HEK293 (cell line): ENCODE data around the gene AIFM1.
A peak's percentile ranks its signal among the peaks of the same experiment; 100 is the strongest.

Source experiments
- CTCF ChIA-PET: fragments of 350-600 bp; formaldehyde crosslinking; extraction: SDS; loops from one replicate; lab custom pipeline; 2021; ENCODE audit warnings: antibody characterized with exemption; lab: Yijun Ruan, JAX
- POLR2A ChIA-PET: fragments of 300-600 bp; formaldehyde crosslinking; extraction: SDS; loops from one replicate; lab custom pipeline; 2020; ENCODE audit warnings: antibody characterized with exemption, inconsistent platforms; lab: Yijun Ruan, JAX
- H3K27ac ChIP-seq: fragments of 200-500 bp; sonication (Bioruptor generic); 2 replicates; pipeline ENCODE4 v1.5.1; 2014; ENCODE audit warnings: low read depth, low read length, control low read depth, inconsistent platforms; ENCODE audit errors: extremely low read depth
- H3K36me3 ChIP-seq, 2 experiments: fragments of 200-500 bp in 1 of 2; sonication (Bioruptor generic) in 1 of 2; 1 replicate in 1 of 2; 2 replicates in 1 of 2; pipeline ENCODE4 v1.5.1; 2014 to 2017; ENCODE audit warnings: inconsistent platforms in 2 of 2, low read length in 2 of 2; ENCODE audit not compliant: control insufficient read depth in 2 of 2, insufficient read depth in 1 of 2
- H3K4me1 ChIP-seq: fragments of 200-500 bp; sonication (Bioruptor generic); 2 replicates; pipeline ENCODE4 v1.5.1; 2014; ENCODE audit warnings: mild to moderate bottlenecking, low read length, inconsistent platforms; ENCODE audit not compliant: control insufficient read depth, insufficient read depth
- H3K4me3 ChIP-seq: 2 replicates; pipeline ENCODE4 v1.5.1; 2011; ENCODE audit warnings: low read depth, mild to moderate bottlenecking, control low read depth, low read length, moderate library complexity
- H3K9me3 ChIP-seq: fragments of 200-500 bp; sonication (Bioruptor generic); 2 replicates; pipeline ENCODE4 v1.5.1; 2014; ENCODE audit warnings: low read depth, low read length, inconsistent platforms; ENCODE audit not compliant: control insufficient read depth, insufficient read depth
- ELK4 ChIP-seq: IDR thresholded peaks from 2 replicates; pipeline ENCODE4 v1.6.1; 2011; ENCODE audit warnings: mild to moderate bottlenecking, low read depth, low read length, borderline replicate concordance
- HIC1 ChIP-seq: fragments of 450-650 bp; formaldehyde crosslinking; IDR thresholded peaks from 2 replicates; pipeline ENCODE4 v1.5.1; 2016; ENCODE audit warnings: missing biosample characterization, missing genetic modification characterization
- HOXD13 ChIP-seq: sonication (generic); formaldehyde crosslinking; IDR thresholded peaks from 2 replicates; pipeline ENCODE4 v1.8.0; 2022; ENCODE audit warnings: missing genetic modification reagents, borderline replicate concordance
- KLF7 ChIP-seq: fragments of 450-650 bp; formaldehyde crosslinking; IDR thresholded peaks from 2 replicates; pipeline ENCODE4 v1.5.1; 2016; ENCODE audit warnings: missing biosample characterization, missing genetic modification characterization, borderline replicate concordance
- MYNN ChIP-seq: fragments of 450-650 bp; formaldehyde crosslinking; IDR thresholded peaks from 2 replicates; pipeline ENCODE4 v1.5.1; 2016; ENCODE audit warnings: missing biosample characterization, missing genetic modification characterization, borderline replicate concordance
- PRDM2 ChIP-seq: fragments of 450-650 bp; formaldehyde crosslinking; IDR thresholded peaks from 2 replicates; pipeline ENCODE4 v1.5.1; 2016; ENCODE audit warnings: missing biosample characterization, missing genetic modification characterization, borderline replicate concordance
- PRDM6 ChIP-seq: fragments of 450-650 bp; formaldehyde crosslinking; IDR thresholded peaks from 2 replicates; pipeline ENCODE4 v1.5.1; 2017; ENCODE audit warnings: missing biosample characterization, missing genetic modification characterization
- ZBTB7A ChIP-seq: fragments of 450-650 bp; formaldehyde crosslinking; IDR thresholded peaks from 2 replicates; pipeline ENCODE4 v1.5.1; 2016; ENCODE audit warnings: low read depth, missing biosample characterization, missing genetic modification characterization
- ZNF146 ChIP-seq: fragments of 450-650 bp; formaldehyde crosslinking; IDR thresholded peaks from 2 replicates; pipeline ENCODE4 v1.5.1; 2016; ENCODE audit warnings: missing biosample characterization, missing genetic modification characterization
- ZNF214 ChIP-seq: fragments of 450-650 bp; formaldehyde crosslinking; IDR thresholded peaks from 2 replicates; pipeline ENCODE4 v1.5.1; 2017; ENCODE audit warnings: missing biosample characterization, mild to moderate bottlenecking, missing genetic modification characterization, borderline replicate concordance
- ZNF274 ChIP-seq, 2 experiments: fragments of 200-500 bp in 1 of 2; fragments of 450-650 bp in 1 of 2; sonication (Bioruptor generic) in 1 of 2; formaldehyde crosslinking in 1 of 2; IDR thresholded peaks; 2 replicates each; pipeline versions ENCODE4 v1.5.1 to v1.6.1; 2014 to 2016; ENCODE audit warnings: borderline replicate concordance in 1 of 2, inconsistent platforms in 1 of 2, low read length in 1 of 2, missing biosample characterization in 1 of 2, missing genetic modification characterization in 1 of 2
- ZNF280D ChIP-seq: fragments of 450-650 bp; formaldehyde crosslinking; IDR thresholded peaks from 2 replicates; pipeline ENCODE4 v1.5.1; 2016; ENCODE audit warnings: missing biosample characterization, missing genetic modification characterization
- ZNF302 ChIP-seq: fragments of 450-650 bp; formaldehyde crosslinking; IDR thresholded peaks from 2 replicates; pipeline ENCODE4 v1.5.1; 2016; ENCODE audit warnings: missing biosample characterization, missing genetic modification characterization, low read depth
- ZNF362 ChIP-seq: fragments of 450-650 bp; formaldehyde crosslinking; IDR thresholded peaks from 2 replicates; pipeline ENCODE4 v1.5.1; 2016; ENCODE audit warnings: missing biosample characterization, missing genetic modification characterization
- ZNF404 ChIP-seq: fragments of 450-650 bp; formaldehyde crosslinking; IDR thresholded peaks from 2 replicates; pipeline ENCODE4 v1.5.1; 2017; ENCODE audit warnings: missing biosample characterization, missing genetic modification characterization
- ZNF510 ChIP-seq: fragments of 450-650 bp; formaldehyde crosslinking; IDR thresholded peaks from 2 replicates; pipeline ENCODE4 v1.5.1; 2018; ENCODE audit warnings: mild to moderate bottlenecking, missing genetic modification characterization, missing biosample characterization; ENCODE audit not compliant: insufficient replicate concordance
- ZNF658 ChIP-seq: fragments of 450-650 bp; formaldehyde crosslinking; IDR thresholded peaks from 2 replicates; pipeline ENCODE4; 2016; ENCODE audit warnings: missing biosample characterization, missing genetic modification characterization
- ZNF76 ChIP-seq: fragments of 450-650 bp; formaldehyde crosslinking; IDR thresholded peaks from 2 replicates; pipeline ENCODE4; 2016; ENCODE audit warnings: low read depth, missing biosample characterization, missing genetic modification characterization, borderline replicate concordance
- ZNF830 ChIP-seq: fragments of 450-650 bp; IDR thresholded peaks from 2 replicates; pipeline ENCODE4 v1.5.0; 2018; ENCODE audit warnings: missing biosample characterization, missing genetic modification characterization, low read depth, mild to moderate bottlenecking, moderate library complexity

The AIFM1 gene

GRCh38 chrX:130108647-130109428 is 56.8 kb downstream of the AIFM1 start (continued):
- no peak for TF ChIP-seq ZNF362
- TF ChIP-seq ZNF404, result no peak
- TF ChIP-seq HIC1 (tag by site-specific recombination), result peak; percentile 91
- no peak for TF ChIP-seq ZNF146 (tag by site-specific recombination)
- no peak for TF ChIP-seq HOXD13 (CRISPR knock-in tag)
- no peak for TF ChIP-seq ZNF658 (tag by site-specific recombination)
- no peak for TF ChIP-seq PRDM2 (tag by site-specific recombination)
- no peak for TF ChIP-seq ZNF302 (tag by site-specific recombination)
- TF ChIP-seq ZNF76 (tag by site-specific recombination), result no peak
- TF ChIP-seq ZNF214 (tag by site-specific recombination), result no peak
- no peak for TF ChIP-seq KLF7
- no peak for TF ChIP-seq MYNN (tag by site-specific recombination)
- TF ChIP-seq, all 188 proteins: peak for 20

GRCh38 chrX:130106071-130106470 is 59.6 kb downstream of the AIFM1 start:
- no peaks in the 10 kb centered on the region for H3K36me3 ChIP-seq
- CTCF ChIA-PET, result interaction anchor here (0.6 to 1.3 kb wide), 2 partner anchors 40 to 41 kb away, joined by 3 to 4 read pairs; no protein-coding TSS in a partner anchor
- POLR2A ChIA-PET, result no interaction called here
- no peaks in the 10 kb centered on the region for H3K9me3 ChIP-seq
- no peak overlapping the region for H3K27ac ChIP-seq
- H3K4me3 ChIP-seq, result no peak overlapping the region
- H3K4me1 ChIP-seq, result peaks cover 3% of the 10 kb centered on the region; the same call in 1 of the 2 replicates
- TF ChIP-seq ELK4 (no peak), ZNF510 (tag by site-specific recombination) (no peak), ZNF830 (tag by site-specific recombination) (no peak), ZNF274 (IDR thresholded peaks at IDR 0.05; ENCODE audit: low read length) (no peak), ZNF274 (tag by site-specific recombination; IDR thresholded peaks at IDR 0.05; ENCODE audit: borderline replicate concordance) (no peak), ZNF280D (tag by site-specific recombination) (no peak), PRDM6 (no peak), ZBTB7A (tag by site-specific recombination) (no peak)
